GM18499 (cell line): ENCODE data around the gene ZDHHC14.

Experiments
- ATAC-seq: cut with Tn5 transposase; IDR thresholded peaks from one replicate; pipeline ENCODE4 v1.9.1; 2021; ENCODE audit warnings: moderate number of reproducible peaks; ENCODE audit not compliant: insufficient read depth, unreplicated experiment

Gene ZDHHC14

GRCh38 chr6:157528931-157529653, 148.1 kb downstream of the ZDHHC14 start:
- ATAC-seq = no peak

- ATAC-seq = no peak
These were observed 148.7 kb downstream of the ZDHHC14 start for GRCh38 chr6:157529654-157530039.

- ATAC-seq = no peak
These were observed 149.1 kb downstream of the ZDHHC14 start for GRCh38 chr6:157530126-157530525.

- ATAC-seq = no peak
These were observed 149.8 kb downstream of the ZDHHC14 start for GRCh38 chr6:157530724-157531168.

- ATAC-seq = no peak
These were observed 150.4 kb downstream of the ZDHHC14 start for GRCh38 chr6:157531169-157531985.

- ATAC-seq = no peak
These were observed 151.0 kb downstream of the ZDHHC14 start for GRCh38 chr6:157531986-157532365.

- ATAC-seq = no peak
These were observed 152.3 kb downstream of the ZDHHC14 start for GRCh38 chr6:157533048-157533871.

GRCh38 chr6:157534134-157534871, 153.3 kb downstream of the ZDHHC14 start:
- ATAC-seq = no peak

- no peak for ATAC-seq
These were observed 154.0 kb downstream of the ZDHHC14 start for GRCh38 chr6:157534977-157535339.

GRCh38 chr6:157535340-157536222, 154.6 kb downstream of the ZDHHC14 start:
- peak; percentile 81 for ATAC-seq

GRCh38 chr6:157536223-157536545, 155.2 kb downstream of the ZDHHC14 start:
- ATAC-seq = no peak

GRCh38 chr6:157537556-157537955, 156.6 kb downstream of the ZDHHC14 start:
- ATAC-seq = no peak

- ATAC-seq = no peak
These were observed 157.2 kb downstream of the ZDHHC14 start for GRCh38 chr6:157538168-157538567.

GRCh38 chr6:157538698-157539097, 157.7 kb downstream of the ZDHHC14 start:
- ATAC-seq = no peak

GRCh38 chr6:157539421-157539822, 158.4 kb downstream of the ZDHHC14 start:
- ATAC-seq = no peak

GRCh38 chr6:157539900-157540752, 159.1 kb downstream of the ZDHHC14 start:
- ATAC-seq = no peak

GRCh38 chr6:157541618-157542413, 160.8 kb downstream of the ZDHHC14 start:
- no peak for ATAC-seq
